Endothelial cell (in vitro differentiated cells): Measurements from ENCODE around the gene TMEM14A. TPM values are rescaled to one million over a fixed set of nuclear protein-coding genes. Genes with fewer than 3 reads are reported as not detected.
"Not testable (repeated sequence)": the region's sequence is repeated elsewhere in the genome, so short reads cannot be mapped to it uniquely, and the experiment has no call there.

Experiments used
- DNase-seq: peaks from one replicate; pipeline ENCODE4 v3.0.0; 2021; ENCODE audit warnings: low spot score
- H3K27ac Mint-ChIP-seq: one replicate; pipeline ENCODE4 v1.8.0; 2021; ENCODE audit warnings: mixed read lengths, inconsistent platforms; ENCODE audit not compliant: unreplicated experiment
- H3K27me3 Mint-ChIP-seq: one replicate; pipeline ENCODE4 v1.8.0; 2021; ENCODE audit warnings: mild to moderate bottlenecking, moderate library complexity, mixed read lengths, inconsistent platforms; ENCODE audit not compliant: unreplicated experiment
- H3K36me3 Mint-ChIP-seq: one replicate; pipeline ENCODE4 v1.8.0; 2021; ENCODE audit warnings: mild to moderate bottlenecking, low read depth, mixed read lengths, inconsistent platforms; ENCODE audit not compliant: unreplicated experiment
- H3K4me1 Mint-ChIP-seq: one replicate; pipeline ENCODE4 v1.8.0; 2021; ENCODE audit warnings: mild to moderate bottlenecking, mixed read lengths, inconsistent platforms; ENCODE audit not compliant: unreplicated experiment
- H3K4me3 Mint-ChIP-seq: one replicate; pipeline ENCODE4 v1.8.0; 2021; ENCODE audit warnings: mild to moderate bottlenecking, mixed read lengths, inconsistent platforms; ENCODE audit not compliant: unreplicated experiment
- H3K9me3 Mint-ChIP-seq: one replicate; pipeline ENCODE4 v1.8.0; 2021; ENCODE audit warnings: mixed read lengths, inconsistent platforms; ENCODE audit not compliant: unreplicated experiment
- CTCF ChIP-seq: fragments of 200-600 bp; sonication (generic); IDR thresholded peaks from one replicate; pipeline ENCODE4 v1.5.0; 2021; ENCODE audit warnings: antibody characterized with exemption; ENCODE audit not compliant: unreplicated experiment
- total RNA-seq: library from RNA; stranded (reverse); fragmentation: NEBNext Ultra II Directional; extraction: Animal tissue kit (Norgen Biotek cat#: 25700); gene quantifications from one replicate; pipeline ENCODE4 v1.2.1, GENCODE V29; 2021; ENCODE audit not compliant: unreplicated experiment

TMEM14A gene
- total RNA-seq, 1 donor from 2014 or later, result 15.2 TPM

- peaks cover 1% of the 10 kb centered on the region for H3K27me3 Mint-ChIP-seq
- no peak for TF ChIP-seq CTCF
- no peak overlapping the region for H3K27ac Mint-ChIP-seq
- no peaks in the 10 kb centered on the region for H3K36me3 Mint-ChIP-seq
- no peak overlapping the region for H3K4me3 Mint-ChIP-seq
- DNase-seq, result no peak
- no peaks in the 10 kb centered on the region for H3K4me1 Mint-ChIP-seq
- H3K9me3 Mint-ChIP-seq, result no peaks in the 10 kb centered on the region
These were observed 27.0 kb downstream of the TMEM14A start for GRCh38 chr6:52697903-52698302.

DNA sequence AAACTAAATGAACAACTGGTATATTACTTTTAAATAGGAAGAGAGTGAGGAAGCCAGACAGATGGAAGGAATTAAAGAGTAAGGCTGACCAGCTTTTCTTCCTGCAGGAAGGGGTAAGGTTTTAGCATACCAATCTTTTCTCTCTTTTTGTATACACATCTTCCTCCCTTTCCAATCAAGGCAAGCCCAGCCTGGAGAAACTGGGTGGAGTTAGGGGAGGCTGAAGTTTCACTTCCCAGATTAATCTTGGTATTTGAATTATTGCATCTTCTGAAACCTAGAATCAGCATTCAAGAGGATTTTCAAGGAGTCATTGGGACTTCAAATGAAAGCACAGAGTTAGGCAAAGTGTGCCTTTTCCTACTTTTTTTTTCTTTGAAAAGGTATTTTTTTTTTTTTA, 33.1 kb downstream of the TMEM14A start:
- H3K27ac Mint-ChIP-seq, result no peak overlapping the region
- DNase-seq, result no peak
- H3K9me3 Mint-ChIP-seq, result no peaks in the 10 kb centered on the region
- H3K4me1 Mint-ChIP-seq, result peaks cover 5% of the 10 kb centered on the region
- H3K36me3 Mint-ChIP-seq, result no peaks in the 10 kb centered on the region
- no peak overlapping the region for H3K4me3 Mint-ChIP-seq
- H3K27me3 Mint-ChIP-seq, result no peaks in the 10 kb centered on the region
- TF ChIP-seq CTCF, result no peak

- H3K4me3 Mint-ChIP-seq, H3K27ac Mint-ChIP-seq, H3K27me3 Mint-ChIP-seq, H3K36me3 Mint-ChIP-seq, H3K4me1 Mint-ChIP-seq, H3K9me3 Mint-ChIP-seq, DNase-seq: not testable (repeated sequence)
These were observed 34.0 kb downstream of the TMEM14A start for GRCh38 chr6:52704781-52705502.

- Mint-ChIP-seq H3K4me3 (no peak overlapping the region), H3K27ac (no peak overlapping the region), H3K27me3 (no peaks in the 10 kb centered on the region), H3K4me1 (peaks cover 5% of the 10 kb centered on the region), H3K9me3 (no peaks in the 10 kb centered on the region), H3K36me3 (no peaks in the 10 kb centered on the region)
- no peak for TF ChIP-seq CTCF
- DNase-seq, result no peak
These were observed 35.1 kb downstream of the TMEM14A start for GRCh38 chr6:52706001-52706400.

- Mint-ChIP-seq H3K27ac (no peak overlapping the region), H3K4me3 (no peak overlapping the region), H3K9me3 (no peaks in the 10 kb centered on the region), H3K36me3 (no peaks in the 10 kb centered on the region), H3K4me1 (peaks cover 5% of the 10 kb centered on the region), H3K27me3 (no peaks in the 10 kb centered on the region)
- no peak for DNase-seq
- no peak for TF ChIP-seq CTCF
These were observed 37.2 kb downstream of the TMEM14A start for GRCh38 chr6:52707963-52708680.
